ENCODE measurements around the gene BRD3OS. TPM values are rescaled to one million over a fixed set of nuclear protein-coding genes. Genes with fewer than 3 reads are reported as not detected.

Gene BRD3OS
- total and polyA plus RNA-seq, 2 of the 13 experiments (the other 11 are each of a cell fraction or from before 2014, with no cell fraction given) = 4.9 to 5.7 TPM

DNA sequence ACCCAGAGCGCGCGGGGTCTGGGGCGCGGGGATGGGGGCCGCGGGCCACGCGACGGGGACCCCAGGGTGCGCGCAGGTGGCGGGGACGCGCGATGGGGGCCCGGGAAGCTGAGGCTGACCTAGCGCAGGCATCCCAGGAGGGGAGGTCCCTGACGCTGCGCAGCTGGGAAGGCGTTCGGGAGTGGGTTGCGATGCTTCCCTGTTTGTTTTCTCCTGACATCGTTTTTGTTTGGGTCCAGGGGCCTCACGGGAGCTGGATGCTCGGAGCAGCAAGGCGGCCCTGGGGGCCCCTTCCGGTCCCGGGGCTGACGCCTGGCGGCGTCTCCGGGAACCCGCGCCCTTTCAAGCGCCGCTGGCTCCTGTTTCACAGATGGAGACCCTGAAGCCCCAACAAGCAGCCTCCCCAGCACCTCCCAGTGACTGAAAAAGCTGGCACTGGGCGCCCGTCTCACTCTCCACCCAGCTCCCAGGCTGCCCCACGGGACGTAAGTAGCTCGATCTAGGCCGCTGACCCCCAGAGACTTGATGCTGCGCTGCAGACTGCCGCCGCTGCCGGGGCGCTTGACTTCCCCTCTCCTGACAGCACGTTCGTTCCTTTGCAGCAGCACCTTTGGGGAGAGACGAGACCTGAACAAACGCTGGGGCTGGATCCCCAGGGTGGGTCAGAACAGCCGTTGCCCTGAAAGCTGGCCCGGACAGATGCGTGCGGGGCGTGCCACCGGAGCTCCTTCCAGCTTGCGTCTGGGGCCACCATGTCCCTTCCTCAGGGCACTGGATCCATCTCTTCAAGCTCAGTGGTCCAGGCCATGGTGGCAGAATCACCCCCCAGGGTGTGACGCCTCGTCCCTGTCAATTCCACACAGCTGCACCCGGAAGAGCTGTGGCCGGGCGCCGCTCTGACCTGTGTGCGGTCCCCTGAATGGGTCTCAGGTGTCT lies 593 bp downstream of the BRD3OS start (continued):
- no peak for TF ChIP-seq RFXAP (CRISPR knock-in tag; IDR thresholded peaks at IDR 0.05; ENCODE audit: borderline replicate concordance)
- TF ChIP-seq TBL1XR1 (IDR thresholded peaks at IDR 0.05; ENCODE audit: borderline replicate concordance, low read length, partially characterized antibody) = no peak
- TF ChIP-seq CREB1 (IDR thresholded peaks at IDR 0.05) = no peak
- no peak for TF ChIP-seq CREB1 (CRISPR knock-in tag; IDR thresholded peaks at IDR 0.05)
- TF ChIP-seq ZNF530 (CRISPR knock-in tag; IDR thresholded peaks at IDR 0.05; ENCODE audit: low read depth) = no peak
- TF ChIP-seq ZFP82 (CRISPR knock-in tag; IDR thresholded peaks at IDR 0.05; ENCODE audit: borderline replicate concordance) = no peak
- TF ChIP-seq NKX3-1 (CRISPR knock-in tag; IDR thresholded peaks at IDR 0.05) = no peak
- TF ChIP-seq TCF12 (IDR thresholded peaks at IDR 0.05) = no peak
- TF ChIP-seq TCF12 (CRISPR knock-in tag; IDR thresholded peaks at IDR 0.05) = 0 out of 2 replicates have a peak, but pooled peaks have one; percentile 29
- no peak for TF ChIP-seq ZNF569 (CRISPR knock-in tag; IDR thresholded peaks at IDR 0.05; ENCODE audit: borderline replicate concordance)
- no peak for TF ChIP-seq KAT2B (IDR thresholded peaks at IDR 0.05; ENCODE audit: borderline replicate concordance, low read depth, low read length)
- peak; percentile 84 for TF ChIP-seq GABPB1 (CRISPR knock-in tag; IDR thresholded peaks at IDR 0.05)
- TF ChIP-seq ZNF333 (CRISPR knock-in tag; IDR thresholded peaks at IDR 0.05; ENCODE audit: borderline replicate concordance) = no peak
- no peak for TF ChIP-seq HNRNPK (IDR thresholded peaks at IDR 0.05; ENCODE audit: low read depth, low read length, poor library complexity, severe bottlenecking)
- no peak for TF ChIP-seq GABPA (IDR thresholded peaks at IDR 0.05; ENCODE audit: low read depth, low read length)
- peak; percentile 63 for TF ChIP-seq GABPA (CRISPR knock-in tag; IDR thresholded peaks at IDR 0.05; ENCODE audit: low read depth)
- peak; percentile 35; the same call in 1 of the 2 replicates for TF ChIP-seq ZSCAN29 (CRISPR knock-in tag; conservative IDR thresholded peaks at IDR 0.05)
- no peak for TF ChIP-seq HNF4G (IDR thresholded peaks at IDR 0.05; ENCODE audit: borderline replicate concordance, low read depth, low read length)
- no peak for TF ChIP-seq HNF4G (CRISPR knock-in tag; IDR thresholded peaks at IDR 0.05; ENCODE audit: borderline replicate concordance, low read depth)
- no peak for TF ChIP-seq IRX3 (CRISPR knock-in tag; IDR thresholded peaks at IDR 0.05; ENCODE audit: borderline replicate concordance, low read depth)
- TF ChIP-seq ZNF101 (CRISPR knock-in tag; IDR thresholded peaks at IDR 0.05; ENCODE audit: borderline replicate concordance, low read depth) = no peak
- TF ChIP-seq ADNP (CRISPR knock-in tag; IDR thresholded peaks at IDR 0.05) = no peak
- TF ChIP-seq POLR2AphosphoS2 (IDR thresholded peaks at IDR 0.05; ENCODE audit: low read depth, low read length) = no peak
- TF ChIP-seq ZFX (CRISPR knock-in tag; IDR thresholded peaks at IDR 0.05; ENCODE audit: low read depth) = peak; percentile 58
- TF ChIP-seq, protein P1, sequence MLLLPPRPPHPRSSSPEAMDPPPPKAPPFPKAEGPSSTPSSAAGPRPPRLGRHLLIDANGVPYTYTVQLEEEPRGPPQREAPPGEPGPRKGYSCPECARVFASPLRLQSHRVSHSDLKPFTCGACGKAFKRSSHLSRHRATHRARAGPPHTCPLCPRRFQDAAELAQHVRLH (CRISPR knock-in tag; IDR thresholded peaks at IDR 0.05; ENCODE audit: borderline replicate concordance, low read depth) = no peak
- TF ChIP-seq, protein P2, sequence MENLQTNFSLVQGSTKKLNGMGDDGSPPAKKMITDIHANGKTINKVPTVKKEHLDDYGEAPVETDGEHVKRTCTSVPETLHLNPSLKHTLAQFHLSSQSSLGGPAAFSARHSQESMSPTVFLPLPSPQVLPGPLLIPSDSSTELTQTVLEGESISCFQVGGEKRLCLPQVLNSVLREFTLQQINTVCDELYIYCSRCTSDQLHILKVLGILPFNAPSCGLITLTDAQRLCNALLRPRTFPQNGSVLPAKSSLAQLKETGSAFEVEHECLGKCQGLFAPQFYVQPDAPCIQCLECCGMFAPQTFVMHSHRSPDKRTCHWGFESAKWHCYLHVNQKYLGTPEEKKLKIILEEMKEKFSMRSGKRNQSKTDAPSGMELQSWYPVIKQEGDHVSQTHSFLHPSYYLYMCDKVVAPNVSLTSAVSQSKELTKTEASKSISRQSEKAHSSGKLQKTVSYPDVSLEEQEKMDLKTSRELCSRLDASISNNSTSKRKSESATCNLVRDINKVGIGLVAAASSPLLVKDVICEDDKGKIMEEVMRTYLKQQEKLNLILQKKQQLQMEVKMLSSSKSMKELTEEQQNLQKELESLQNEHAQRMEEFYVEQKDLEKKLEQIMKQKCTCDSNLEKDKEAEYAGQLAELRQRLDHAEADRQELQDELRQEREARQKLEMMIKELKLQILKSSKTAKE (CRISPR knock-in tag; IDR thresholded peaks at IDR 0.05; ENCODE audit: borderline replicate concordance) = no peak
- no peak for TF ChIP-seq NFIB (CRISPR knock-in tag; IDR thresholded peaks at IDR 0.05; ENCODE audit: borderline replicate concordance)
- peak; percentile 57 for TF ChIP-seq YEATS4 (CRISPR knock-in tag; IDR thresholded peaks at IDR 0.05; ENCODE audit: borderline replicate concordance)
- TF ChIP-seq MED8 (CRISPR knock-in tag; IDR thresholded peaks at IDR 0.05; ENCODE audit: insufficient replicate concordance) = no peak
